Measurements from ENCODE around the gene ATP5F1D.

Gene ATP5F1D

GRCh38 chr19:1283207-1283916 is 41.8 kb downstream of the ATP5F1D start:
- no peak for DNase-seq (ENCODE audit: low read depth)

- DNase-seq (ENCODE audit: low read depth), result no peak
These were observed 42.4 kb downstream of the ATP5F1D start for GRCh38 chr19:1283917-1284292.

- DNase-seq (ENCODE audit: low read depth), result no peak
These were observed 42.9 kb downstream of the ATP5F1D start for GRCh38 chr19:1284293-1284978.

GRCh38 chr19:1284979-1285736 is 43.6 kb downstream of the ATP5F1D start:
- DNase-seq (ENCODE audit: low read depth), result no peak

- no peak for DNase-seq (ENCODE audit: low read depth)
These were observed 44.3 kb downstream of the ATP5F1D start, which contains the start of gene EFNA2 for GRCh38 chr19:1285737-1286360. EFNA2 (plus strand) TSS chr19:1285873; CDS start chr19:1286169, 296 bp downstream.

- no peak for DNase-seq (ENCODE audit: low read depth)
These were observed 45.2 kb downstream of the ATP5F1D start for GRCh38 chr19:1286487-1287353.

- DNase-seq (ENCODE audit: low read depth), result no peak
These were observed 46.0 kb downstream of the ATP5F1D start for GRCh38 chr19:1287354-1288225.

- no peak for DNase-seq (ENCODE audit: low read depth)
These were observed 46.7 kb downstream of the ATP5F1D start for GRCh38 chr19:1288226-1288612.

- DNase-seq (ENCODE audit: low read depth), result no peak
These were observed 47.5 kb downstream of the ATP5F1D start for GRCh38 chr19:1288833-1289685.

GRCh38 chr19:1289686-1290025 is 48.1 kb downstream of the ATP5F1D start:
- no peak for DNase-seq (ENCODE audit: low read depth)

- DNase-seq (ENCODE audit: low read depth), result no peak
These were observed 48.7 kb downstream of the ATP5F1D start for GRCh38 chr19:1290196-1290702.

GRCh38 chr19:1290703-1291651 is 49.4 kb downstream of the ATP5F1D start:
- no peak for DNase-seq (ENCODE audit: low read depth)

GRCh38 chr19:1291761-1292418 is 50.3 kb downstream of the ATP5F1D start:
- DNase-seq (ENCODE audit: low read depth), result no peak

GRCh38 chr19:1292419-1293151 is 51.0 kb downstream of the ATP5F1D start:
- DNase-seq (ENCODE audit: low read depth), result no peak

- DNase-seq (ENCODE audit: low read depth), result no peak
These were observed 52.4 kb downstream of the ATP5F1D start for GRCh38 chr19:1293782-1294604.

Measured in stimulated activated CD8-positive, alpha-beta memory T cell treated with anti-CD3 and anti-CD28 coated beads, Interleukin-7, amount 100 ng/mL, for 24 hours (primary cell).